ENCODE results near the gene GDPD3.

Gene GDPD3

DNA sequence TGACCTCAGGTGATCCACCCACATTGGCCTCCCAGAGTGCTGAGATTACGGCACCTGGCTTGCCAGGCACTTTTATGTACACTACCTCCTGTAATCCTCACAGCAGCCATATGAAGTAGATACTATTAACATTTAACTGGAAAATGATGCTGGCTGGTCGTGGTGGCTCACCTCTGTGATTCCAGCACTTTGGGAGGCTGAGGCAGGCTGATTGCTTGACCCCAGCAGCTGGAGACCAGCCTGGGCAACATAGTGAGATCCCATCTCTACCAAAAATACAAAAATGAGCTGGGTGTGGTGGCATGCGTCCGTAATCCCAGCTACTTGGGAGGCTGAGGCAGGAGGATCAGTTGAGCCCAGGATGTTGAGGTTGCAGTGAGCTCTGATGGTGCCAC, 11.6 kb upstream of the GDPD3 start:
- TF ChIP-seq, protein P1, sequence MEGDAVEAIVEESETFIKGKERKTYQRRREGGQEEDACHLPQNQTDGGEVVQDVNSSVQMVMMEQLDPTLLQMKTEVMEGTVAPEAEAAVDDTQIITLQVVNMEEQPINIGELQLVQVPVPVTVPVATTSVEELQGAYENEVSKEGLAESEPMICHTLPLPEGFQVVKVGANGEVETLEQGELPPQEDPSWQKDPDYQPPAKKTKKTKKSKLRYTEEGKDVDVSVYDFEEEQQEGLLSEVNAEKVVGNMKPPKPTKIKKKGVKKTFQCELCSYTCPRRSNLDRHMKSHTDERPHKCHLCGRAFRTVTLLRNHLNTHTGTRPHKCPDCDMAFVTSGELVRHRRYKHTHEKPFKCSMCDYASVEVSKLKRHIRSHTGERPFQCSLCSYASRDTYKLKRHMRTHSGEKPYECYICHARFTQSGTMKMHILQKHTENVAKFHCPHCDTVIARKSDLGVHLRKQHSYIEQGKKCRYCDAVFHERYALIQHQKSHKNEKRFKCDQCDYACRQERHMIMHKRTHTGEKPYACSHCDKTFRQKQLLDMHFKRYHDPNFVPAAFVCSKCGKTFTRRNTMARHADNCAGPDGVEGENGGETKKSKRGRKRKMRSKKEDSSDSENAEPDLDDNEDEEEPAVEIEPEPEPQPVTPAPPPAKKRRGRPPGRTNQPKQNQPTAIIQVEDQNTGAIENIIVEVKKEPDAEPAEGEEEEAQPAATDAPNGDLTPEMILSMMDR (IDR thresholded peaks at IDR 0.05; ENCODE audit: low read depth, low read length), result no peak
- no peak for DNase-seq (ENCODE audit: extremely low read depth, low read depth)

DNA sequence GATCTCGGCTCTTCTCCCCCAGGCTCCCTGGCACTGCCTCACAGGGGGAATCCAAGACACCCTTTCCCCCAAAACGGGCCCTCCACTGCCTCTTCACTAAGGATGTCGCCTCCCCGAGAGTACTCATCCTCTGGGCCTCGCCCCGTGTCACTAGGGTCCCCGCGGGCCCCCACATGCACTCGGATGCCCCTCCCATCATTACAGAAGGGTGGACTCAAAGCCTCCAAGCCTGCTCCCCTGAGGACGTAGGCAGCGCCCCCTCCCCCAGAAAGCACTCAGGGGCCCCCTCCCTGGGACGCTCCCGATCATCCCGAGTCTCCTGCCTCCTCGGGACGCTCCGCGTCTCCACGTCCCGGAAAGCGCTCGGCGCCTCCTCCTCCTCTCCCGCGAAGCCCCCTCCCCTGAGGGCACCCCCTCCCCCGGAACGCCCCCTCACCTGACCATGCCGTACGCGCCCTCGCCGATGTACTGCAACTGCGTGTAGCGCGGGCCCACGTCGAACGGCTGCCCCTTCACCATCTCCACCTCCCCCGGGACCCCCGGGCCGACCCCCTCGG, 9.3 kb upstream of the GDPD3 start:
- no peak for DNase-seq (ENCODE audit: extremely low read depth, low read depth)

DNA sequence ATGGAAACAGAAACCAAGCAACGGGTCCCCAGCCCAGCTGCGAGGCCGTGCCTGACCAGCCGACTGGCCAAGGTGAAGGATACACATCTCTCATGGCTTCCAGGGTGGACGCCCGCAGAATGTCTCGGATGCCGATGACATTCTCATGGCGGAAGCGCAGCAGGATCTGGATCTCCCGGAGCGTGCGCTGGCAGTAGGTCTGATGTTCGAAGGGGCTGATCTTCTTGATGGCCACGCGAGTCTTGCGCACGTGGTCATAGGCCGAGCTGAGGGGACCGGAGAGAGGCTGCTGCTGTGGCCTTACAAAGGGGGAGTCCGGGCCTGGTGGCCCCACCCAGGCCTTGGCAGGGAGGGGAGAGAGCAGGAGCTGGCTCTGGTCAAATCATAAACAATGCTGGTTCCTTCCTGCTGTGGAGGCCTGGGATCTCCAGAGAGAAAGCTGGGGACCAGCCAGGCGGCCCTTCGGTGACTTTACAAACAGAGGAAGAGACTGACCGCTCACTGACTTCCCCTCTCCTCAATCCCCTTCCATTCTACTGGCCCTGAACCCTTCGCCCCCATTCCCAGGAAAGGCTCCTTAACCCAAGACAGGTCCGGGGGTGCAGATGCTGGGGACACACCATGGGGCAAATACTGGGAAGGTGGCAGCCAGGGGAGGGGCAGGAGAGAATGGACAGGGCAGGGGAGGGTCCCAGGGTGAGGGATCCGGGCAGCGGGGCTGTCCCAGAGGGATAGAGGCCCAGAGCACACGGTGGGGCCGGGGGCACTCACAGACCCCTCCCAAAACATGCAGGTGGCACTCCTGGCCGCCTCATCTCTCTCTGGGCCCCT, 8.6 kb upstream of the GDPD3 start:
- TF ChIP-seq, protein P1 (IDR thresholded peaks at IDR 0.05; ENCODE audit: low read depth, low read length), result no peak
- no peak for DNase-seq (ENCODE audit: extremely low read depth, low read depth)

More for the DNA sequence above, 9.3 kb upstream of the GDPD3 start:
- TF ChIP-seq, protein P1 (IDR thresholded peaks at IDR 0.05; ENCODE audit: low read depth, low read length), result no peak

DNA sequence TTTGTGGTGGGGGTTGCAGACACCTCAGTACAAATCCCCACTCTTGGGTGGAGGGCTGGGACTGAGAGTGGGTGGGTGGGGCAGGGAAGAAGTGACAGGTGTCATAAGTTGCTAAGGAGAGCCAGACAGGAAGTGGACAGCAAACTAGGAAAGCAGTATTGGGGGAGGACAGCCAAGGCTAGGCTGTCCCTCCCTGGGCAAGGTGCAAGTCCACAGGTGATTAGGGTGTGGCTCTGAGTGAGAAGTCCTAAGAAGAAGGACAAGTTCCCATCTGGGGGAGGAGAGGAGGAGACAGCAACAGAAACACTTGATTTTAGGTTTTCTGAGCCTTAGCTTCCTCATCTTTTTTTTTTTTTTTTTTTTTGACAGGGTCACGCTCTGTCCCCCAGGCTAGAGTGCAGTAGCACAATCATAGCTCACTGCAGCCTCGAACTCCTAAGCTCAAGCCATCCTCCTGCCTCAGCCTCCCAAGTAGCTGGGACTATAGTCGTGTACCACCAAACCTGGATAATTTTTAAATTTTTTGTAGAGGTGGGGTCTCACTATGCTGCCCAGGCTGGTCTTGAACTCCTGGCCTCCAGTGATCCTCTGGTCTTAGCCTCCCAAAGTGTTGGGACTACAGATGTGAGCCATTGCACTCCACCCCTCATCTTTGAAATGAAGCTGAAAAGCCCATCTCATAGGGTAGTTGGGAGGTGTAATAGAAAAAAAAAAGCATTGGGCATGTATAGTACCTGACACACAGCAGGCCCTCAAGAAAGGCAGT, 7.2 kb upstream of the GDPD3 start:
- no peak for DNase-seq (ENCODE audit: extremely low read depth, low read depth)
- TF ChIP-seq, protein P1 (IDR thresholded peaks at IDR 0.05; ENCODE audit: low read depth, low read length), result no peak

DNA sequence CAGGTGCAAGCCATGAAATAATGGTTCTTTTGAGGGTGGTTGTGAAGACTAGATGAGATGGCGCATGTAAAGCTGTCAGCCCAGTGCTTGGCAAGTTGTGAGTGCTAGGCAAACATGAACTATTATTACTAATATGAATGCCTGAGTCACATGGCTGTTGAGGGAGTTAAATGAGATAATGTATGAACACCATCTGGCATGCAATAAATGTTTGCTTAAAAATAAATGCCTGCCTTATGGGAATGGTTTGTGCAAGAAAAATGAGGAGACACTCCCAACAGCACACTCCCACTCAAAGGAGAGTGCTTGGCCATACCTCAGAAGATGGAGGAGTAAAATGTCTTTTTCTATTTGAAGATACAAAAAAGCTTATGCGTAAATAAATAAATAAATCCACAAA, 6.1 kb upstream of the GDPD3 start:
- TF ChIP-seq, protein P1 (IDR thresholded peaks at IDR 0.05; ENCODE audit: low read depth, low read length), result no peak
- DNase-seq (ENCODE audit: extremely low read depth, low read depth), result no peak

DNA sequence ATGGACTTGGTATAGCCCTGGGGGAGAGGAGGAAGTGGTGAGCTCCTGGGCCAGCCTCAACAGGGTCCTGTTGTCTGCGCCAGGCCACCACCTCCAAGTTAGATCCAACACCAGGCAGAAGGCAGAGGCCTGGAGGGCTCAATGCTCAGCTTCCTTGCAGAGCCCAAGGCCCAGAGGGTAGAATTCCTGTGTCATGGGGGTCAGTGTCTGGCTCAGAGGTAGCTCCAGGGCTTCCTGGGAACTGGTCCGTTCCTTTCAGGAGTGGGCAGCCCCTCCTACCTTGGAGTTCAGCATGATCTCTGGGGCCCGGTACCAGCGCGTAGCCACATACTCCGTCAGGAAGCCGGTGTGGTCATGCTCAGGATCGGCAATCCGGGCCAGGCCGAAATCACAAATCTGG, 4.4 kb upstream of the GDPD3 start:
- no peak for DNase-seq (ENCODE audit: extremely low read depth, low read depth)
- TF ChIP-seq, protein P1 (IDR thresholded peaks at IDR 0.05; ENCODE audit: low read depth, low read length), result no peak

Measured in AG09319 (cell line).